Measurements from ENCODE around the gene RPRD1B.
"Not testable (repeated sequence)": the region's sequence is repeated elsewhere in the genome, so short reads cannot be mapped to it uniquely, and the experiment has no call there.

The RPRD1B gene

GRCh38 chr20:38001173-38001875, 32.2 kb upstream of the RPRD1B start:
- peak in 1 of 5 donors; percentile 63 for DNase-seq

- DNase-seq: peak in 1 of 5 donors; percentile 46
Measured at GRCh38 chr20:38001981-38002380, 31.6 kb upstream of the RPRD1B start.

GRCh38 chr20:38002422-38002821, 31.1 kb upstream of the RPRD1B start:
- no peak for DNase-seq

DNA sequence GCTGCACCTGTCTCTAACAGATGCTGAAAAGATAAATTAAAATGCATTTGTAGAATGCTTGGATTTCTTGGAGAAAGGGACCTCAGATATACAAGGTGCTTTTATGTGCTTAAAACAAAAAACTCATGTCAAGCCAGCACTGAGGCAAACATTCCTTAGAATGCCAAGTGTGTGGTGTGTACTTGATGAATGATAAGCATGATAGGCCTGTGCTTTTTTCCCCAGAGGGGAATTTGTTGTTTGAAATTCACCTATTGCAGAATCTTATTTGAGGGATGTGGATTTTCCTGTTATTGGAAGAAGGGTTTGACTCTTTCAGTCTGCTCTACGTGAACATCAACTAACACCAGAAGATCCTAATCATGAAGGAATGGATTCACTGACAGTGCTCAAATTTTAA, 29.1 kb upstream of the RPRD1B start:
- no peak for DNase-seq

DNA sequence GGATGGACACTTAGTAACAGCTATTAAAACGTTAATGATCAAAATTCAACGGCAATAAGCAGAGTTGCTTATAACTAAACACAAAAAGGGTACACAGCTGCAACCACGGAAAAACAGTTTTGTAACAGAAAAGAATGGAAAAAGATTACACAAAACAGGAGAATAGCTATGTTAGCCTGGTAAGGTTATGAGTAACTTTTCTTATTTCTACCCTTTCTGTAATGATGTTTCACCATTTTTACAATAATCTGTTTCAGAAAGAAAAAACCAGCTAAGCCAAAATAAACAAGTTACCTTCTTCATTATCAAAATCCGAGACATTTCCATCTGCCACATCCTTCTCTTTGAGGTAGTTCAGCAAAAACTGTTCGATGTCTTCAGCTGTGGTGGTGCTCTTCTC, 27.6 kb upstream of the RPRD1B start:
- DNase-seq: peak in 1 of 5 donors; percentile 29

DNA sequence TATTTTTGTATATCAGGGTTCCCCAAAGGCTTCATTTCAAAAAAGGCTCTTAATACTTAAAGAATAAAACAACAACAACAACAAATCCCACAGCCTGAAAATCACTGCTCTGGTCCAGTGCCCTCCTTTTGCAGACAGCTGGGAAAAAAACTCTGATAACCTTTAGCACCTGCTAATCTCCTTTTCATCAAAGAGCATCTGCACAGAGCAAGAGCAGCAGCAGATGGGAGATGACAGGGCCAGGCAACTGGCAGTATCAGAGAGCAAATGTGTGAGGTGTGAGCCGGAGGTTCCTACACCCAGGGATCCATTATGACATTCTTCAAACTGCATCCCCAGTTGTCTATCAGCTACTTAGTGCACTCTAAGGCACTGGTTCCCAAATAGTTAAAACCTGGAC, 26.0 kb upstream of the RPRD1B start:
- DNase-seq: no peak

- no peak for DNase-seq
Measured at GRCh38 chr20:38008233-38008944, 25.2 kb upstream of the RPRD1B start.

DNA sequence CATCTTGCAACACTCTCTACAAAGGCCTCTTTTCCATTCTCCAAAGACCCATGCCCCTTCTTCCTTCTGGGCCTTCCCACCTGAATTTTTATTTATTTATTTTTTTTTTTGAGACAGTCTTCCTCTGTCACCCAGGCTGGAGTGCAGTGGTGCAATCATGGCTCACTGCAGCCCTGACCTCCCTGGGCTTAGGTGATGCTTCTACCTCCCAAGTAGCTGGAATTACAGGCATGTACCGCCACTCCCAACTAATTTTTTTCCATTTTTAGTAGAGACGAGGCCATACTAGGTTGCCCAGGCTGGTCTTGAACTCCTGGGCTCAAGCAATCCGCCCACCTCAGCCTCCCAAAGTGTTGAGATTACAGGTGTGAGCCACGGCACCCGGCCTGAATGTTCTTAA, 24.1 kb upstream of the RPRD1B start:
- DNase-seq: not testable (repeated sequence)

GRCh38 chr20:38011696-38012095, 21.9 kb upstream of the RPRD1B start:
- no peak for DNase-seq

GRCh38 chr20:38012332-38012731, 21.2 kb upstream of the RPRD1B start:
- DNase-seq: no peak

- DNase-seq: no peak
Measured at GRCh38 chr20:38013887-38014286, 19.7 kb upstream of the RPRD1B start.

GRCh38 chr20:38017959-38018358, 15.6 kb upstream of the RPRD1B start:
- DNase-seq: no peak

DNA sequence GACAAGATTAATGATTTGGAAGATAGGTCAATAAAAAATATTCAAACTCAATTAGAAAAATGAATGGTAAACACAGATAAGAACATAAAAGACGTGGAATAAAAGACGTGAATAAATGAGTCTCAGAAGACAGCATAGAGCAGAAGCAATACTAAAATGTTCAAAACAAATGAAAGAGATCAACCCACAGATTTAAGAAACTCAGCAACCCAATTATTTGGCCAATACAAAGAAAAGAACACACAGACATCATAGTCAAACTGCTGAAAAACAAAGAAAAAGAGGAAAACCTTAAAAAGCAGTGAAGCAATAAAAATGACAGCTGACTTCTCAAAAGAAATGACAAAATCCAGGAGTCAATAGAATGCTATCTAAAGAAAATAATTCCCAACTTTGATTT, 15.2 kb upstream of the RPRD1B start:
- DNase-seq: no peak

GRCh38 chr20:38021087-38021772, 12.3 kb upstream of the RPRD1B start:
- DNase-seq: no peak

GRCh38 chr20:38023181-38024001, 10.2 kb upstream of the RPRD1B start:
- no peak for DNase-seq

GRCh38 chr20:38024496-38024895, 9.1 kb upstream of the RPRD1B start:
- DNase-seq: no peak

- DNase-seq: no peak
Measured at GRCh38 chr20:38029453-38029852, 4.1 kb upstream of the RPRD1B start.

- no peak for DNase-seq
Measured at GRCh38 chr20:38031957-38032356, 1.6 kb upstream of the RPRD1B start.

DNA sequence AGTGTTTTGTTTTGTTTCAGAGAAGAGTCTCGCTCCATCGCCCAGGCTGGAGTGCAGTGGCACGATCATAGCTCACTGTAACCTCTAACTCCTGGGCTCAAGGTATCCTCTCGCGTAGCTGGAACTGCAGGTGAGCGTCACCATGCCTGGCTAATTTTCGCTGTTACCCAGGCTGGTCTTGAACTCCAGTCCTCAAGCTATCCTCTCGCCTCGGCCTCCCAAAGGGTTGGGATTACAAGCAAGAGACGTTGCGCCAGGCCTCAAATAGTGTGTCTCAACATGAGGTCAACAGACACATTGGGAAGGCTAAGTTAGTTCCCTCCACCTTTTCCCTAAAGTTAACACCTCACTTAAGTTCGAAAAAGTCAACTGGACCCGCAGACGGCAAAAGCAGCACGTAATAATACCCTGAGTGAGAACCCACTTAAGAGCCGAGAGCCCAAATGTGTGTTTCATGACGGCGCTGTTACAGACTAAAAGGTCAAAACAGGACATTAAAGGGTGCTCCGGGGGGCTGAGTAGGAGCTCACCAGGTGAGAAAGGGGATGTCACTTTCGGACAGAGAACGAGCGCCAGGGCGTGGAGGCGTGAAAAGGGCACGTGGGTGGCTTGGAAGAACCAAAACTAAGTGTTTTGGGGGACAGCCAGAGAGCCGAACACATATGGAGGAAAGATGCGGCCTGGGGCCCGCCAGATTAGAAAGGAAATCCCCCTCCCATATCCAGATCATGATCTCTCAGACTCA, 789 bp upstream of the RPRD1B start:
- peak in 3 of 5 donors; percentile 25 to 36 (median 32) for DNase-seq

DNA sequence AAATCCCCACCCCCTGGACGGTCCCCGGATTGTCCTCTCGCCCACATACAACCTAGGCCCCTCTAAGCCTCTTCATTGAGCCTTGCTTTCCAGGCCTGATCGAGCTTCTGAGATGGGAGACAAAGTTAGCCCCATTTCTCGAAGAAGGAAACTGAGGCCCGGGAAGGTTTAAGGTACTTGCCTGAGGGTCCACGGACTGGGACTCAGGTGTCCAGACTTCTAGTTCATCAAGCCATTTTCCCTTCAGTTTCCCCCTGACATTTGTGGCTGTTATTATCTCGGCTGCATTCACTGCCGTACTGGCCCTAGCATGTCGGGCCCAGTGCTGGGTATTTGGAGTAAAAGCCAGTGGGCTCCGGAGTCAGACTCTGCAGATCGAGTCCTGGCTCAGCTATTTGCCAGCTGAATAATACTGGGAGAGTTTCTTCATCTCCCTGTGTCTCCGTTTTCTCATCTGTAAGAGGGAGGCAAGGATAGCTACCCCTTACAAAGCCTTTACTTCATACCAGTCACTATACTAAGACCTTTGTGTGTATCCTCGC, 633 bp downstream of the RPRD1B start:
- no peak for DNase-seq

GRCh38 chr20:38034961-38035360, 1.4 kb downstream of the RPRD1B start:
- no peak for DNase-seq

DNA sequence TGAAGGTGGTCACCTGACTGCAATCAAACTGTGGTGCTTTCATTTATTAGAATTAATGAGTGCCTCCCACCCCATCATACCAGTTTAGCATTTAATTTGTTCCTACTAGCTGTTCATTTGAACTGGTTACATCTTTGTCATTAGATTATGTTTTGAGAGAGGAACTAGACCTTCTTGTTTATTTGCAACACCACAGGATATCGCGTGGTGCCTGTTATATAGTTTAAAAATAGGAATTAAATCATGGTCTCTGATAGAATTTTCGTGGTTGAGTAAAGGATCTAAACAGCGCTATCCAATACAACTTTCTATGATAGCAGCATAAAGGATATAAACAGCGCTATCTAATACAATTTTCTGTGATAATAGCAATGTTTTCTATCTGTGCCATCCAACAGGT, 2.8 kb downstream of the RPRD1B start:
- DNase-seq: no peak
